ENCODE measurements around the gene GOLGA2.

GRCh38 chr9:128265348-128265847, 10.4 kb downstream of the GOLGA2 start:
- TF ChIP-seq CTCF (IDR thresholded peaks at IDR 0.05; ENCODE audit: insufficient read depth, low read length, poor library complexity, severe bottlenecking) (no peak), EZH2phosphoT487 (conservative IDR thresholded peaks at IDR 0.05; ENCODE audit: low read length) (no peak)

Data from SU-DHL-6 (cell line).